HG02970 (cell line): ENCODE data around the gene FBXO9.

ENCODE experiments used
- ATAC-seq: cut with Tn5 transposase; IDR thresholded peaks from one replicate; pipeline ENCODE4 v1.9.1; 2021; ENCODE audit warnings: mild to moderate bottlenecking, moderate library complexity, moderate number of reproducible peaks; ENCODE audit not compliant: unreplicated experiment, low FRiP score

FBXO9 gene

GRCh38 chr6:53086302-53086701, 21.1 kb downstream of the FBXO9 start:
- ATAC-seq = no peak

DNA sequence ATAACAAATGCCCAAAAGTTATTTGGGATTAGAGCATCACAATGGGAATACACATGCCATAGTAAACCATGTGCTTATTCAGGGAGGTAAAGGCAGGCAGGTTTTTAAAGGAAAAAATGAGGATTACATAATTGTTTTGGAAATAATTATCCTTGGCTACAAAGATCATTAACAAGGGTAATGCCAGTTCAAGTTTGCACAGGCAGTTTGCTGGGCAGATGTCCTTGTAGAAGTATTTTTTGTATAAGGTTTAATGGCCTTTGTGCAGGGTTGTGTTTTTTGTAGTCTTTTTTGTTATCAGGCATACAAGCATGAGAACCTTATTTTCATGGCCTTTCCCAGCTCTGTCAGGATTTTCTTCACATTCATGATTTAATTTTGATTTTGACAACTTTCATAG, 24.7 kb downstream of the FBXO9 start:
- ATAC-seq = no peak

- no peak for ATAC-seq
Observed at GRCh38 chr6:53090576-53090975, 25.4 kb downstream of the FBXO9 start.

GRCh38 chr6:53095270-53095669, 30.1 kb downstream of the FBXO9 start:
- no peak for ATAC-seq

GRCh38 chr6:53095716-53096115, 30.5 kb downstream of the FBXO9 start:
- ATAC-seq = no peak

DNA sequence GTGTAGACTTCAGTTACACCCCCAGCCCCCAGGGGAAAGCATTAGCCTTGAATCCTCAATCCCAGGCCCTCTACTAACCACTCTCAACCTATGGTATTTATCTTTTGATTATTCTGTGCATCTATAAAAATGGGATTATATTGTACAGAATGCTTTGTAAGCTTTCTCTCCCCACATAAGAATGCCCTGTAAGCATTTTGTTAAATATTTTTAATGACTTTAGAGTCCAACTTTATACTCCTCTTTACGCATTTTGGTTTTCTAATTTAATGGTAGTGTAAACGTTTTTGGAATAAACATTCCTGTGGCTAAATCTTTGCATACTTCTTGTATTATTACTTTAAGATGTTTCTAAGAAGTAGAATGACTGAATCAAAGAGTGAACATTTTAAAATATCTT, 35.4 kb downstream of the FBXO9 start:
- no peak for ATAC-seq

- ATAC-seq = no peak
Observed at GRCh38 chr6:53101006-53101405, 35.8 kb downstream of the FBXO9 start.

DNA sequence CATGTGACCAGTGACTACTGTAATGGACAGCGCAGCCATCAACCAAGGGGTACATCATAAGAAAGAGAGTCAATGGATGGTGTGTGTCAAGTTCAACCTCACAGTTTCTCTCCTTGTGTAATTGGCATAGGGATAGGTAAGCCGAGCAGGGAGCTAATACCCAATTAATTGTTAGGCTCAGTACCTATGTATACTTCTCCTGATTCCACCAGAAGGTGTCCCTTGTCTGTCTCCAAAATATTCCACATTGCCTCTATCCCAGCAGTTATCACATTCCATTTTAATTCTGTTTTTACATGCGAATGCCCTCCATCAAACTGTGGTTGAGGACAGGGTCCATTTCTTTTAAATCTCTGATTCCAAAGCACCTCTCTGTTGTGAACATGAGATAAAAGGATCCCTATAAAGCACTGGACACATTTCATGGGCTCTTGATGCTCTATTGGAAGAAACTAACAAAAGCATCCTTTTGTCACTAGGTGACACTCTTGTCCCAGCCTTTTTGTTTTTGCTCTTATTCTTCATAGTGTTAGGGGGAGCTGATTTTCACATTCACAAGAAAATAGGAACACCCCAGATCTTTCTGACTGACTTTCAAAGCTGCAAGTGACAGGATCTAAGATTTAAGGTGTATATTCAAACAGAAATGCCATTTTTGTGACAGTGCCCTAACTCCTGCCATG, 38.9 kb downstream of the FBXO9 start:
- no peak for ATAC-seq

DNA sequence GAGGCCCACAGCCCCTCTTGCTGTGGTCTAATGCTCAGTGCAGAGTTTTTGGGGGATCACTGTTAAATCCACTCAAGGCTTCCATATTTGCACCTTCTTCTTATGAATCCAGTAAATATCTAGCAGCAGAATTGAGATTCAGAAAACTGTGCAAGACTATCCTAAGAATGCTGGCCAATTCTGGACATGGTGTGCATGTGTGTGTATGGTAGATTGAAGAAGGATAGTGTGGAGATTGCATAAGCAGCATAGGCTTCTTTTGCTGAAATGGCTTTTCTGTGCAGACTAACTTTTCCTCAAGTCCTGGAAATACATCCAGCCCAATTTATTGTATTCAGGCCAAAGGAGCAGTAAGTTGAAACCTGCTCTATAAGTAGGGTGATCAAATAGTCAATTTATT, 39.7 kb downstream of the FBXO9 start:
- ATAC-seq = no peak

DNA sequence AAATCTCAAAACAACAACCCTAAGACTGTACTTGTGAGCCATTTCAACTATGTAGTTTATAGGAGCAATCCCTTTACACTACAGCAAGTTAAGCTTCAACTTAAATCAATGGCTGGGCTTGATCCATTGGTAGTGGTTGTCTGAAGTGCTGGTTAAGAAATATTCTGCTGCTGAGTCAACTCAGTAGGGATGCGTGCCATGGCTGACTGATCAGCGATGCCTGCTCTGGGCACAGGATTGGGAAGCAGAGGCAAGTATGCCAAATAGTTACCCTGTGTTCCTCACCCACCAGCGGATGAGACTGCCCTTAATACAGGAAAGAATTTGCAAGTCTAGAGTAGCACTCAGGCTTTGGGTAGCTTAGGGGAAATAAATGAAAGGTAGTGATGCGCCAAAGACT, 41.9 kb downstream of the FBXO9 start:
- ATAC-seq = no peak

- no peak for ATAC-seq
Observed at GRCh38 chr6:53109612-53110011, 44.4 kb downstream of the FBXO9 start.

DNA sequence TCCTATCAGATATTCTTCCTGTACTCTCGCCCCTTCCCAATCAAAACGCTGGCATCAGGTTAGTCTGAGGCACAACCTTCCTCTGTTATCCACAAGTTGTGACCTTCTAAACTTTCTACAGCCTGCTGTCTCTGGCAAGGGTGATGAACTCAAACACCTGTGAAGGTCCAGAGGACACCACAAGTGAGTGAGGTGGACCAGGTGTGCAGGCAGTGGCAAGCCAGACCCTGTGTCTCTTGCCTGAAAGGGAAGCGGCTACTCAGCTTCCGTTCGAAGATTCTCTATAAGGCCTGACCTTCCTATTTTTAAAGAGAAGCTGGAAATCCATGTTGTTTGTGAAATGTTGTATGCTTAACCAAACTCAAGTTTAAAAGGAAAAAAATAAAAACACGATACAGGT, 46.7 kb downstream of the FBXO9 start:
- ATAC-seq = no peak

DNA sequence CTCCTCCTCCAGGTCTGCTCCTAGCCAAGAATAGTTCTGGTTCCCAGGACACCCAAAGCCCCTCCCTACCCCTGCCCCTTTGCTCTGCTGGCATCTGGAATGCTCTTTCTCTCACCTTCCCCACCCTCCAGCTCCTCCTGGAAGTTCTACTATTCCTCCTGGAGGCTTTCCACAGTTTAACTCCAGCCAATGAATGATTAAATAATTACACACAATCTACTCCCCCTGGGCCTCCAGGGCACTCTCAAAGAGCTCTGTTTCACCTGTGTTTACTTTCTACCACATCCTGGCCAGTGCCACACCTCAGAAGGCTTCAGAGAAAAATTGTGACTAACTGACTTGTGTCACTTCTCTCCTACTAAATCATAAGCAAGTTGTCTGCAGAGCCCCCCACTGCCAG, 47.2 kb downstream of the FBXO9 start:
- ATAC-seq = no peak

DNA sequence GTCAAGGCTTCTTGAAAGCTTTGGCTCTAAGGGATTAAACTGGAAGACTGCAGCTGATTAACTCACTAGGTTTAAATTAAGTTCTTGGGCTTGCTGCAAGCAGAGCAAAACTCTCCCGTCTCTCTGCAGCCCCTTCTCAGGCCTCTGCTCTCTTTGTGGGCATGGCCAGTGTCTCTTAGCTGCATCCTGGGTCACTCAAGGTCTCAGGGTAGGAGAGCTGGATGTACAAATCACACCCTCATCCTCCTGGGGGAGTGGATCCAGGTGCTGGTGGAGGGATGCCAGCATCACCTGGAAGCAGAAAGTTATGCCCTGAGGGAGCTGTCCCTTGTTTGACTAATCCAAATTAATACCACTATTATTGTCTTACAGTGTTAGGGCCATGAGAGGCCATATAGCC, 47.7 kb downstream of the FBXO9 start:
- no peak for ATAC-seq

DNA sequence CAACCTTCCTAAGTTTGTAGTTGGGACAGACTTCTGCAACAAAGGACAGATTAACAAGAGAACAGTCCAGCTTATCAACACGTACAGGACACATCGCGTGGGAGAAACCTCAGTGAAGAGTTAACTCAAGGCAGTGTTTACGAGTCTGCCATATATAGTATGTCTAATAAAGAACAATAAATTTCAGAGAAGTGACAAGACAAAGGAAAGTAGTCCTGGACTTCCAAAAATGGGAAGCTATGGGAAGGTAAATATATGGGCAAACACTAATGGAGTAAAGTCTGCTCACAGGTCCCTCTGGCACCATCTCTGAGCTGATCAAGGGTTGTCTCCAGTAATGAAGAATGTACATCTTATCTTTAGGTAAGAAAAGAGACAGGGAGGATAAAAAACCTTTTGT, 48.5 kb downstream of the FBXO9 start:
- ATAC-seq = no peak

DNA sequence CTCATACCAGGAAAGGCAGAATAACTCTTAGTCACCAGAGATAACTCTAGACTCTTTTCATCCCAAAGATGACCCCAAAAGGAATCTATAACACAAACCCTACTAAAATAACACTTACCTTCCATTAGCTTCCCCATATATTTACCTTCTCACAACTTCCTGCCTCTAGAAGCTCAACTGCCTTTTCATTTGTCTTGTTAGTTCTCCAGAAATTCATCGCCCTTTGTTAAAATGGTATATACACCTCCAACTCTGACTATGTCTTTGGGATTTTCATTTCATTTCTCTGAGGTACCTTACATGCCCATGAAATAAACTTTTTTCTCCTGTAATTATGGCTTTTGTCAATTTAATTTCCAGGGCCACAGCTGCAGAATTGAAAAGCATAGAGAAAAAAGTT, 49.9 kb downstream of the FBXO9 start:
- no peak for ATAC-seq

DNA sequence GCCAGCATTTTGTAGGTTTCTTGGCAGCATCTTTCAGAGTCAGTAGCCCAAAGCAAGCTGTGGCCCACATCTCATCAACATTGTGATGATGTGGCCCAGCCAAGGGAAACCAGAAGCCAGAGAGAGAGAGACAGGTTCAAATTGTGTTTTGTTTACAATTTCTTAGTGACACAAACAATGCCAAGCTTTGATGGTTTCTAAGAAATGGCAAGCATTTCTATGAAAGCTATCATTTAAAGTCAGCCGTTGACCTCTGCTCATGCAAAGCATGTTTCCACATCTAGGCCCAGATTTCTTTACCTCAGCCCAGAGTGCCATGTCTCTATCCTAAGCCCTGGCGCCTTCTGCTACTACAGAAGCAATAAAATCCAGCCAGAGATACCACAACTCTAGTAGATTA, 50.5 kb downstream of the FBXO9 start:
- ATAC-seq = no peak

- ATAC-seq = no peak
Observed at GRCh38 chr6:53119349-53119748, 54.1 kb downstream of the FBXO9 start.

DNA sequence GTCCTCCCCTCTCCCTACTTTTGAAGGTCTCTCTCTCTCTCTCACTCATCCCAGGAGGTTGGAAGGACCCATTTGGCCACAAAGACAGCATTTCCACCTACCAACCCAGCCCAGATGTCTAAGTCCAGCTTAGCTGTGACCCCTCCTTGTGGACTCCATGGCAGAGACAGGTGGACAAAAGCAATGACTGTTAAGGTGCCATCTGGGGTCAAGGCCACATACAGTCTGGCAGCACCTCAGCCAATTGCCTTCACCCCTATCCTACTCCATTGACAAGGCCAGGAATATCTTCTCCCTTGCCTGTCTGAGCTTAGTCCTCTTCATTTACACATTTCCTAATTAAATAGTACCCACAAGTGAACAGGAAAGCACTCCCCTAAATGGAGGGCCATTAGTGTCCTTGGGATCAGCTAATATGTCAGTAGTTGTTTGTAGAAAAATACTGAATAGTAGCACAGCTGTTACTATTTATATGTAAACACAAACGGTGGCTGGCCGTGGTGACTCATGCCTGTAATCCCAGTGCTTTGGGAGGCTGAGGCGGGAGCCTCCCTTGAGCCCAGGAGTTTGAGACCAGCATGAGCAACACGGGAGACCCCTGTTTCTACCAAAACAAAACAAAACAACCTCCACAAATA, 54.7 kb downstream of the FBXO9 start:
- ATAC-seq = no peak

- ATAC-seq = no peak
Observed at GRCh38 chr6:53124131-53124800, 59.1 kb downstream of the FBXO9 start.

- ATAC-seq = no peak
Observed at GRCh38 chr6:53125276-53125675, 60.1 kb downstream of the FBXO9 start.

DNA sequence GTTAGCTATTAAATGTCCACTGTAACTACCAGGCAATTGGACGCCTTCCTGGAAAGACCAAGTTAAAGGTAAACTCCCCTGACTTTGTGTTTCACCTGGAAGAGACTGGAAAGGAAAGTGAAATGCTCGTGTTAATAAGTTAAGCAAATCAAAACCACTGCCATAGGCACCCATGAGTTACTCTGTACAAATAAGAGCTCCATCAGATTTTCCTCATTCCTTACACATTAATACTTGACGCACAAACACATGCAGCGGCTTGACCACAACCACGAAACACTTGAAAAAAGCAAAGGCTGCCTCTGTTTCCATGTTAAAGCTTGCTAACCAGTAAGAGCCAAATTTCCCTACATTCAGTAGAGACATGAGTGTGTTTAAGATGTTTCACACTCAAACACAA, 63.6 kb downstream of the FBXO9 start:
- ATAC-seq = no peak
